K562 (cell line): ENCODE data around the gene SYT6. TPM values are rescaled to one million over a fixed set of nuclear protein-coding genes. Genes with fewer than 3 reads are reported as not detected.
A peak's percentile ranks its signal among the peaks of the same experiment; 100 is the strongest.

Source experiments
- ADNP ChIP-seq: fragments of 200-800 bp; sonication (Bioruptor generic); IDR thresholded peaks from 2 replicates; pipeline ENCODE4 v1.6.1; 2016; ENCODE audit warnings: missing genetic modification characterization, missing compliant biosample characterization
- ATF6 ChIP-seq: sonication (generic); formaldehyde crosslinking; IDR thresholded peaks from 2 replicates; pipeline ENCODE4 v1.4.0; 2020; ENCODE audit warnings: mild to moderate bottlenecking, missing genetic modification reagents
- ATF7 ChIP-seq: fragments of 450-650 bp; IDR thresholded peaks from 2 replicates; pipeline ENCODE4 v1.7.1; 2014; ENCODE audit warnings: mild to moderate bottlenecking, moderate library complexity
- CBFA2T2 ChIP-seq: fragments of 450-650 bp; conservative IDR thresholded peaks from 2 replicates; pipeline ENCODE4 v1.6.1; 2017; ENCODE audit warnings: mild to moderate bottlenecking
- DLX4 ChIP-seq: fragments of 250-450 bp; sonication (Bioruptor Pico); IDR thresholded peaks from 2 replicates; pipeline ENCODE4 v1.6.1; 2021; ENCODE audit warnings: mild to moderate bottlenecking
- E2F5 ChIP-seq: sonication (generic); formaldehyde crosslinking; IDR thresholded peaks from 2 replicates; pipeline ENCODE4 v1.8.0; 2022; ENCODE audit warnings: mild to moderate bottlenecking, missing genetic modification reagents
- FOXM1 ChIP-seq, 2 experiments: fragments of 450-650 bp in 1 of 2; sonication (generic) in 1 of 2; formaldehyde crosslinking in 1 of 2; IDR thresholded peaks; 2 replicates each; pipeline versions ENCODE4 v1.6.1 to v1.9.0; 2017 to 2022; ENCODE audit warnings: low read depth in 2 of 2, mild to moderate bottlenecking in 2 of 2, missing genetic modification reagents in 1 of 2, moderate library complexity in 1 of 2
- HCFC1 ChIP-seq: IDR thresholded peaks from 2 replicates; pipeline ENCODE4 v1.6.1; 2012; ENCODE audit warnings: low read depth, low read length, improper control_type of control experiment
- JUND ChIP-seq, 2 experiments: IDR thresholded peaks; 2 replicates in 1 of 2; 3 replicates in 1 of 2; pipeline ENCODE4 v1.6.1; 2011; ENCODE audit warnings: borderline replicate concordance in 2 of 2, low read depth in 2 of 2, low read length in 2 of 2, improper control_type of control experiment in 1 of 2, missing biosample characterization in 1 of 2, missing genetic modification characterization in 1 of 2, missing genetic modification reagents in 1 of 2
- MAX ChIP-seq: sonication (generic); formaldehyde crosslinking; IDR thresholded peaks from 2 replicates; pipeline ENCODE4 v1.9.0; 2022; ENCODE audit warnings: mild to moderate bottlenecking, missing genetic modification reagents
- MCM5 ChIP-seq: fragments of 450-650 bp; IDR thresholded peaks from 2 replicates; pipeline ENCODE4 v1.6.1; 2016; ENCODE audit warnings: low read depth
- MTA1 ChIP-seq: fragments of 450-650 bp; IDR thresholded peaks from 2 replicates; pipeline ENCODE4 v1.6.1; 2017; ENCODE audit warnings: borderline replicate concordance
- MTA2 ChIP-seq: fragments of 450-650 bp; IDR thresholded peaks from 2 replicates; pipeline ENCODE4 v1.6.1; 2016; ENCODE audit warnings: low read depth
- NBN ChIP-seq: fragments of 450-650 bp; IDR thresholded peaks from 2 replicates; pipeline ENCODE4 v1.6.1; 2016; ENCODE audit warnings: low read depth, mild to moderate bottlenecking
- PRDM10 ChIP-seq: fragments of 450-650 bp; IDR thresholded peaks from 2 replicates; pipeline ENCODE4 v1.6.1; 2018; ENCODE audit not compliant: partially characterized antibody
- SIN3B ChIP-seq: fragments of 450-650 bp; IDR thresholded peaks from 2 replicates; pipeline ENCODE4 v1.6.1; 2017; ENCODE audit warnings: low read depth, mild to moderate bottlenecking, moderate library complexity
- TAF7 ChIP-seq: fragments of 450-650 bp; IDR thresholded peaks from 2 replicates; pipeline ENCODE4 v1.6.1; 2016; ENCODE audit warnings: missing genetic modification characterization, missing compliant biosample characterization
- TAL1 ChIP-seq: fragments of 450-650 bp; IDR thresholded peaks from 2 replicates; pipeline ENCODE4 v1.6.1; 2016; ENCODE audit warnings: mild to moderate bottlenecking
- TCF3 ChIP-seq: sonication (generic); formaldehyde crosslinking; IDR thresholded peaks from 2 replicates; pipeline ENCODE4 v1.4.0; 2020; ENCODE audit warnings: mild to moderate bottlenecking, missing genetic modification reagents
- TEAD2 ChIP-seq: fragments of 450-650 bp; IDR thresholded peaks from 2 replicates; pipeline ENCODE4 v1.6.1; 2016; ENCODE audit warnings: missing genetic modification characterization, control low read depth, missing compliant biosample characterization
- TEAD4 ChIP-seq, 2 experiments: sonication (generic) in 1 of 2; formaldehyde crosslinking in 1 of 2; IDR thresholded peaks; 2 replicates each; pipeline versions ENCODE4 v1.6.1 to v1.8.0; 2012 to 2022; ENCODE audit warnings: borderline replicate concordance in 1 of 2, inconsistent platforms in 1 of 2, low read length in 1 of 2, mild to moderate bottlenecking in 1 of 2, missing genetic modification reagents in 1 of 2
- TRIM24 ChIP-seq, 2 experiments: fragments of 450-650 bp; IDR thresholded peaks; 2 replicates each; pipeline ENCODE4 v1.6.1; 2016
- ZNF384 ChIP-seq: IDR thresholded peaks from 2 replicates; pipeline ENCODE4 v1.6.1; 2012; ENCODE audit warnings: low read depth, low read length, improper control_type of control experiment
- polyA plus RNA-seq, 8 experiments: library from polyadenylated mRNA; depleted of rRNA in 4 of 8; stranded (reverse) in 5 of 8; unstranded in 3 of 8; fragments of >200 nt; fragmentation: Nextera tagmentation in 2 of 8; fragmentation: Illumina TruSeq in 1 of 8; extraction: Ambion mirVana in 2 of 8; extraction: Trizol in 1 of 8; gene quantifications; 2 replicates each; pipeline versions ENCODE4 v1.2.1 to v1.2.3, GENCODE V29; 2011 to 2014; ENCODE audit warnings: inconsistent platforms in 1 of 8, missing spikeins in 1 of 8
- total RNA-seq, 7 experiments: library from RNA; depleted of rRNA in 6 of 7; stranded (reverse); fragments of >200 nt in 6 of 7; fragmentation: Illumina TruSeq in 2 of 7; extraction: Trizol in 2 of 7; gene quantifications; 2 replicates each; pipeline versions ENCODE4 v1.2.1 to v1.2.3, GENCODE V29; 2011 to 2021; ENCODE audit warnings: low replicate concordance in 1 of 7

SYT6 gene
- total and polyA plus RNA-seq, 9 of the 15 experiments (the other 6 are each of a cell fraction or from before 2014, with no cell fraction given), result 0.06 TPM; not detected in 8

- TF ChIP-seq PRDM10 (peak; percentile 46), ATF6 (CRISPR knock-in tag) (no peak), ZNF384 (peak; percentile 54; the same call in 1 of the 2 replicates), TCF3 (peak; percentile 86), FOXM1 (IDR thresholded peaks at IDR 0.05; ENCODE audit: low read depth) (peak; percentile 44; the same call in 1 of the 2 replicates), FOXM1 (CRISPR knock-in tag; IDR thresholded peaks at IDR 0.05; ENCODE audit: low read depth) (no peak), ADNP (no peak), DLX4 (CRISPR knock-in tag) (no peak), TAL1 (peak; percentile 77), JUND (IDR thresholded peaks at IDR 0.05; ENCODE audit: borderline replicate concordance, low read depth, low read length) (peak; percentile 93), JUND (tag; IDR thresholded peaks at IDR 0.05; ENCODE audit: borderline replicate concordance, low read depth, low read length) (peak; percentile 83; the same call in 2 of the 3 replicates), CBFA2T2 (peak; percentile 84), TRIM24 (IDR thresholded peaks at IDR 0.05) (peak; percentile 70 to 71; a peak in 3 of 4 replicates), MTA1 (no peak), E2F5 (CRISPR knock-in tag) (no peak), NBN (peak; percentile 38; the same call in 1 of the 2 replicates), MTA2 (peak; percentile 73), HCFC1 (peak; percentile 43), TEAD2 (no peak), MCM5 (no peak), TAF7 (tag) (no peak), SIN3B (no peak), MAX (no peak), ATF7 (peak; percentile 51; the same call in 1 of the 2 replicates), TEAD4 (IDR thresholded peaks at IDR 0.05; ENCODE audit: low read length) (peak; percentile 77), TEAD4 (CRISPR knock-in tag; IDR thresholded peaks at IDR 0.05; ENCODE audit: borderline replicate concordance) (no peak)
Measured at GRCh38 chr1:114078116-114078515, 75.6 kb downstream of the SYT6 start (continued).
